Endothelial cell of umbilical vein (primary cell): Measurements from ENCODE around the gene TTC22. TPM values are rescaled to one million over a fixed set of nuclear protein-coding genes. Genes with fewer than 3 reads are reported as not detected.

Source experiments
- BruUV-seq: library from RNA; stranded (reverse); fragments of 400-500 nt; replicated peaks from 2 replicates; lab custom pipeline; 2021; lab: Mats Ljungman, UMichigan
- CTCF ChIA-PET: fragments of 300-600, 350-600 bp; sonication (Branson Sonifier 250); formaldehyde crosslinking; loops from one replicate; lab custom pipeline; 2021; ENCODE audit warnings: antibody characterized with exemption, inconsistent platforms; lab: Charles Lee
- POLR2A ChIA-PET: fragments of 300-600, 350-600 bp; sonication (Branson Sonifier 250); formaldehyde crosslinking; loops from one replicate; lab custom pipeline; 2021; ENCODE audit warnings: antibody characterized with exemption, inconsistent platforms; lab: Charles Lee
- DNase-seq: peaks from one replicate; pipeline ENCODE4 v3.0.0-alpha.2; 2011; ENCODE audit warnings: low read depth, low spot score
- FAIRE-seq: peaks from 2 replicates; lab custom pipeline; 2011; peaks lifted over from hg19 to GRCh38; lab: Jason Lieb, UNC
- H2AFZ ChIP-seq: 2 replicates; pipeline ENCODE4 v1.6.0; 2012; ENCODE audit warnings: low read depth, low read length, control low read depth, inconsistent platforms
- H3K27ac ChIP-seq: 2 replicates; pipeline ENCODE4 v1.5.1; 2011; ENCODE audit warnings: low read depth, mild to moderate bottlenecking, control low read depth, low read length, moderate library complexity; ENCODE audit not compliant: insufficient read depth
- H3K27me3 ChIP-seq, 2 experiments: 2 replicates each; pipeline versions ENCODE4 v1.6.0 to v1.6.1; 2011; ENCODE audit warnings: low read length in 2 of 2, mixed read lengths in 1 of 2; ENCODE audit not compliant: control insufficient read depth in 2 of 2, insufficient read depth in 2 of 2
- H3K36me3 ChIP-seq, 2 experiments: 2 replicates in 1 of 2; 3 replicates in 1 of 2; pipeline ENCODE4 v1.5.1; 2011; ENCODE audit warnings: low read length in 2 of 2, mild to moderate bottlenecking in 1 of 2, moderate library complexity in 1 of 2; ENCODE audit not compliant: control insufficient read depth in 2 of 2, insufficient read depth in 2 of 2; ENCODE audit errors: extremely low read depth in 1 of 2
- H3K4me1 ChIP-seq: 3 replicates; pipeline ENCODE4 v1.5.1; 2011; ENCODE audit warnings: mild to moderate bottlenecking, low read length; ENCODE audit not compliant: control insufficient read depth, insufficient read depth; ENCODE audit errors: extremely low read depth
- H3K4me2 ChIP-seq: 2 replicates; pipeline ENCODE4 v1.6.1; 2011; ENCODE audit warnings: low read length, control low read depth, mixed read lengths; ENCODE audit not compliant: insufficient read depth
- H3K4me3 ChIP-seq, 3 experiments: fragments of 200-600 bp in 1 of 3; sonication (generic), shearing (Covaris generic) in 1 of 3; replicated peaks in 1 of 3; 2 replicates each; pipeline ENCODE4 v1.5.1; 2011 to 2016; ENCODE audit warnings: control low read depth in 3 of 3, low read length in 3 of 3, mild to moderate bottlenecking in 2 of 3, inconsistent platforms in 1 of 3, low read depth in 1 of 3, moderate library complexity in 1 of 3; ENCODE audit not compliant: insufficient read depth in 1 of 3
- H3K79me2 ChIP-seq: 2 replicates; pipeline ENCODE4 v1.6.0; 2012; ENCODE audit warnings: low read length, inconsistent platforms; ENCODE audit not compliant: control insufficient read depth, insufficient read depth
- H3K9ac ChIP-seq: replicated peaks from 2 replicates; pipeline ENCODE3; 2011; ENCODE audit warnings: low read length, control low read depth; ENCODE audit not compliant: insufficient read depth; ENCODE audit errors: extremely low read depth
- H3K9me1 ChIP-seq: replicated peaks from 3 replicates; pipeline ENCODE4 v1.6.0; 2011; ENCODE audit warnings: mild to moderate bottlenecking, low read length; ENCODE audit not compliant: control insufficient read depth, insufficient read depth; ENCODE audit errors: extremely low read depth
- H3K9me3 ChIP-seq: replicated peaks from 2 replicates; pipeline ENCODE4 v1.5.1; 2012; ENCODE audit warnings: low read length, inconsistent platforms; ENCODE audit not compliant: control insufficient read depth, insufficient read depth
- H4K20me1 ChIP-seq: replicated peaks from 2 replicates; pipeline ENCODE3; 2011; ENCODE audit warnings: mild to moderate bottlenecking, low read length; ENCODE audit not compliant: control insufficient read depth, insufficient read depth; ENCODE audit errors: extremely low read depth
- EZH2 ChIP-seq: IDR thresholded peaks from 2 replicates; pipeline ENCODE4 v1.6.1; 2012; ENCODE audit warnings: borderline replicate concordance, low read depth, mild to moderate bottlenecking, moderate library complexity, low read length, inconsistent platforms; ENCODE audit not compliant: severe bottlenecking
- FOS ChIP-seq: IDR thresholded peaks from 2 replicates; pipeline ENCODE4 v1.6.1; 2011; ENCODE audit warnings: mild to moderate bottlenecking, low read length, moderate library complexity, borderline replicate concordance; ENCODE audit not compliant: insufficient read depth
- GATA2 ChIP-seq: IDR thresholded peaks from 2 replicates; pipeline ENCODE4 v1.7.0; 2011; ENCODE audit warnings: low read depth, mild to moderate bottlenecking, moderate library complexity, mixed read lengths, low read length; ENCODE audit not compliant: insufficient read length, insufficient read depth
- JUN ChIP-seq: IDR thresholded peaks from 2 replicates; pipeline ENCODE4 v1.6.1; 2011; ENCODE audit warnings: borderline replicate concordance, low read depth; ENCODE audit not compliant: insufficient read length, insufficient read depth
- MYC ChIP-seq: IDR thresholded peaks from one replicate; pipeline ENCODE4 v1.6.1; 2011; ENCODE audit warnings: mild to moderate bottlenecking, low read depth, low read length
- POLR2A ChIP-seq: IDR thresholded peaks from 2 replicates; pipeline ENCODE4 v1.6.1; 2012; ENCODE audit warnings: low read depth, mild to moderate bottlenecking, control low read depth, low read length
- POLR2AphosphoS5 ChIP-seq: IDR thresholded peaks from 2 replicates; pipeline ENCODE4 v1.6.1; 2012; ENCODE audit warnings: low read depth, mild to moderate bottlenecking, control low read depth, low read length, moderate library complexity; ENCODE audit not compliant: insufficient read depth
- dilution Hi-C: fragments of 300-500 bp; cut with MboI; formaldehyde crosslinking; loops from one replicate; pipeline ENCODE4 v1.15.0; 2019; ENCODE audit warnings: low sequenced_read_pairs; ENCODE audit not compliant: extremely low pct_ligation_motif_present
- intact Hi-C: fragments of 100-400 bp; cut with micrococcal nuclease; formaldehyde crosslinking; loops from one replicate; pipeline ENCODE4 v1.10.0; 2022
- polyA plus RNA-seq, 4 experiments: library from polyadenylated mRNA; depleted of rRNA in 3 of 4; stranded (reverse) in 3 of 4; unstranded in 1 of 4; fragments of >200 nt; gene quantifications; 2 replicates each; pipeline versions ENCODE4 v1.2.1 to v1.2.3, GENCODE V29; 2011 to 2012; ENCODE audit warnings: missing spikeins in 1 of 4
- total RNA-seq: library from RNA; stranded (reverse); gene quantifications from 2 replicates; pipeline ENCODE4 v1.2.3, GENCODE V29; 2021
- TF ChIP-seq, protein P1 (sequence below): IDR thresholded peaks from 2 replicates; pipeline ENCODE4 v1.6.1; 2011; ENCODE audit not compliant: insufficient read depth, insufficient read length
- TF ChIP-seq, protein P2 (sequence below), 2 donors: IDR thresholded peaks; 1 replicate in 1 of 2; 2 replicates in 1 of 2; pipeline ENCODE4 v1.5.1; 2011; ENCODE audit warnings: low read length in 2 of 2, mild to moderate bottlenecking in 2 of 2, moderate library complexity in 2 of 2, control low read depth in 1 of 2, inconsistent platforms in 1 of 2, low read depth in 1 of 2; ENCODE audit not compliant: insufficient read depth in 1 of 2; ENCODE audit errors: extremely low read depth in 1 of 2

Gene TTC22
- total and polyA plus RNA-seq, 2 donors (not counting 3 experiments of a cell fraction or from before 2014, with no cell fraction given) = not detected

DNA sequence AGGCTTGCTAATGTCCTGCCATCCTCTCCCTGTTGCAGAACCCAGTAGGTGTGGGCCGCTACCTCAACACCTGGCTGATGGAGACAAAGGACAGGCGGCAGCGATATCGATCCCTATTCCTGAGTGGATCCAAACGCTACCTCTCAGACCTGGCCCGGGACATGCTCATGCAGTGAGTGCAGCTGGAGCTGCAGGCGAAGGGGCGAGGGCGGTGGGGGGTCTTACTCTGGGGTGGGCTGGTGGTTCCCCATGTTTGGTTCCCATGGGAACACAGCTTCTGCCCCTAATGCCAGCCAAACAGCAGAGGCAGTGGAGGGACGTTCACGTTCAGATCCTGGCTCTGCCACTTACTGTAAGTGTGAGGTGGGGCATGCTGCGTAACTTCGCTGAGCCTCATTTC is 15.8 kb upstream of the TTC22 start:
- Histone ChIP-seq H3K79me2 (no peaks in the 10 kb centered on the region), H3K4me3 (no peak overlapping the region), H2AFZ (no peak overlapping the region), H3K9me1 (no peaks in the 10 kb centered on the region), H3K9me3 (no peaks in the 10 kb centered on the region), H3K4me1 (no peaks in the 10 kb centered on the region), H3K27me3 (no peaks in the 10 kb centered on the region), H3K36me3 (no peaks in the 10 kb centered on the region), H3K4me2 (no peak overlapping the region), H3K9ac (no peak overlapping the region), H3K27ac (no peak overlapping the region), H4K20me1 (no peaks in the 10 kb centered on the region)
- FAIRE-seq = no peak
- ChIA-PET CTCF (interaction anchor here (0.5 kb wide), 1 partner anchor 46 kb away, joined by 3 read pairs; no protein-coding TSS in a partner anchor), POLR2A (no interaction called here)
- BruUV-seq = no TSS peak
- TF ChIP-seq, protein P1, sequence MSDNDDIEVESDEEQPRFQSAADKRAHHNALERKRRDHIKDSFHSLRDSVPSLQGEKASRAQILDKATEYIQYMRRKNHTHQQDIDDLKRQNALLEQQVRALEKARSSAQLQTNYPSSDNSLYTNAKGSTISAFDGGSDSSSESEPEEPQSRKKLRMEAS = no peak
- no peak for TF ChIP-seq EZH2
- TF ChIP-seq FOS = no peak
- TF ChIP-seq JUN = no peak
- TF ChIP-seq MYC = no peak
- no peak for TF ChIP-seq POLR2AphosphoS5
- TF ChIP-seq POLR2A = no peak
- TF ChIP-seq, protein P2, sequence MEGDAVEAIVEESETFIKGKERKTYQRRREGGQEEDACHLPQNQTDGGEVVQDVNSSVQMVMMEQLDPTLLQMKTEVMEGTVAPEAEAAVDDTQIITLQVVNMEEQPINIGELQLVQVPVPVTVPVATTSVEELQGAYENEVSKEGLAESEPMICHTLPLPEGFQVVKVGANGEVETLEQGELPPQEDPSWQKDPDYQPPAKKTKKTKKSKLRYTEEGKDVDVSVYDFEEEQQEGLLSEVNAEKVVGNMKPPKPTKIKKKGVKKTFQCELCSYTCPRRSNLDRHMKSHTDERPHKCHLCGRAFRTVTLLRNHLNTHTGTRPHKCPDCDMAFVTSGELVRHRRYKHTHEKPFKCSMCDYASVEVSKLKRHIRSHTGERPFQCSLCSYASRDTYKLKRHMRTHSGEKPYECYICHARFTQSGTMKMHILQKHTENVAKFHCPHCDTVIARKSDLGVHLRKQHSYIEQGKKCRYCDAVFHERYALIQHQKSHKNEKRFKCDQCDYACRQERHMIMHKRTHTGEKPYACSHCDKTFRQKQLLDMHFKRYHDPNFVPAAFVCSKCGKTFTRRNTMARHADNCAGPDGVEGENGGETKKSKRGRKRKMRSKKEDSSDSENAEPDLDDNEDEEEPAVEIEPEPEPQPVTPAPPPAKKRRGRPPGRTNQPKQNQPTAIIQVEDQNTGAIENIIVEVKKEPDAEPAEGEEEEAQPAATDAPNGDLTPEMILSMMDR (IDR thresholded peaks at IDR 0.05; ENCODE audit: extremely low read depth in 1 of 2, insufficient read depth in 1 of 2, low read depth in 1 of 2, low read length in 2 of 2) = no peak
- TF ChIP-seq GATA2 = no peak
- dilution Hi-C loops (no loop called here), intact Hi-C loops (no loop called here)
- DNase-seq = no peak
